Embryonic facial prominence (tissue), 1 donor: ENCODE data around the gene SEZ6L.

Source experiments
- DNase-seq: peaks from one replicate; pipeline ENCODE4 v3.0.0-alpha.2; 2016; ENCODE audit errors: extremely low spot score

Gene SEZ6L

DNA sequence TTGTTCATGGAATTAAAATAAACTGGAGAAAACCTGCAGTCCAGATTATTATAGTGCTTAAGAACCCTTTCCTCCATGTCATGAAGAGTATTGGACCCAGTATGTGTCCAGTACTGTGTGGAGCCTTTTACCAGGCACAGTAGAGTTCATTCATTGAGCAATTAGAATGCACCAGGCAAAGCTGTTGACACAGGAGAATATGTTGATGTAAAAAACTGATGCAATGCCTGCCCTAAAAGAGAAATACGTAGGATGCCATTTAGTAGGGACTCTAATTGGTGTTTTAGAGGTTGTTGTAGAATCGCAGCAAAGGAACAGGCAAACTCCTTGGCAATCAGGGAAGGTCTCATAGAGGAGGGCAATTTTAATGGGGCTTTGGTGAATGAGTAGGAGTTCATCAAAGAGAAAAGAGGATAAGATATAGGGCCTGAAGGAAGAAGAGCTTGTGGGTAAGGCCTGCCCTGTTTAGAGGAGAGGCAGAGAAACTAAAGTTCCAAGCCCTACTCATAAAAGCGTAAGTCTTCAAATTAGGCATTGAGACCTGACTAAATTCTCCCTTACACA lies 126.4 kb downstream of the SEZ6L start:
- DNase-seq = no peak

DNA sequence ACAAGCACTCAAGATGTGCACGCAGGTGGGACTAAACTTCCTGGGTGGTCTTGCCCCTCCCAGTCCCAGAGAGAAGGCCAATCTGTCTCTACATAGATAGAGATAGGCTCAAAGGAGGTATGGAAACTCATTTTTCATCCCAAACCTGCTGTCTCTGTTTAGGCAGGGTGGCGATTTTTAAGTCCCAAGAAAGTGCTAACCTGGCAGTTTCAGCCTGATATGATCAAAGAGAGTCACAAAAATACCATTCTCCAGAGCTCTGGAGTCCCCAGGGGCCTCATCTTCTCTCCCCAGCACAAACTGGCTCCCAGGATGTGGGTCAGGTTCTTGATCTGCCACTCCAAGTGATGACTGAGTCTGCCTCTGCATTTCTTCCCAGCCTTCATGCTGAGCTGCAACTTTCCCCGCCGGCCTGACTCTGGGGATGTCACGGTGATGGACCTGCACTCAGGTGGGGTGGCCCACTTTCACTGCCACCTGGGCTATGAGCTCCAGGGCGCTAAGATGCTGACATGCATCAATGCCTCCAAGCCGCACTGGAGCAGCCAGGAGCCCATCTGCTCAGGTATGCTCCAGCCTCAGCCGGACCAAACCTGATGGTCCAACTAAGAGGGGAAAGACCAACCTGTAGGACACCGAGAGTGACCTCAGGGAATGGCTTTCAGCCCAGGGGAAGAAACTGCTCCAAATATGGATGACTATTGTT lies 129.5 kb downstream of the SEZ6L start:
- DNase-seq = no peak

DNA sequence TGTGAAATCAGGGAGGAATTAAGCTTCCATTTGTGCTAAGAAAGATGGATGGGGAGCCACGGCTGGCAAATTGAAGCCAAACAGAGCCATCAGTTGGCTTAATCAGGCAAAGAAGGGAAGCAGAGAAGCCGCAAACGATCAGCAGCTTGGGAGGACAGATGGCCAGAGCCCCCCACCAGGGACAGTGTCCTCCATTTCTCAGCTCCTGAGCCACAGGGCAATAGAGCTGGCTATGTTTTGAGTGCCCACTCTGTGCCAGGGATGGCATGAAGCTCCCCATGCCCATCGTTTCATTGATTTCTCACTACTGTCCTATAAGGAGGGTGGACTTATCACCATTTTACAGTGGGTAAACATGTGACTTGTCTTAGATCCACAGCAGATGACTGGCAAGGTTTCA lies 133.5 kb downstream of the SEZ6L start:
- no peak for DNase-seq

DNA sequence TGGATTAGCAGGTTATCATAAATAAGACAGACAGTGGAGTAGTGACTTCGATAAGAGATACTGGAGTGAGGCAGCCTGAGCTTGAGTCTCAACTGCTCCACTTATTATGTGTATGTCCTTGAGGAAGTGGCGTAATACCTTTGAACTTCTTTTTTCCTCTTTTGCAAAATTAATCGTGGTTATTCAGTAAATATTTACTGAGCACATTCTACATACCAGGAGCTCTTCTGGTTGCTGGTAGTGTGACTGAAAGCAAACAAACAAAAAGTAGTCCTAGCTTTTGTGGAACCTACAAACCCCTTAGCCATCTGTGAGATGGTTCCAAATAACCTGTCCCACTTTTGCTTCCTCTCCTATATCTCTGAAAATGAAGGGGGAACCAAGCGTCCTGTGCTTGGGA lies 134.2 kb downstream of the SEZ6L start:
- no peak for DNase-seq

DNA sequence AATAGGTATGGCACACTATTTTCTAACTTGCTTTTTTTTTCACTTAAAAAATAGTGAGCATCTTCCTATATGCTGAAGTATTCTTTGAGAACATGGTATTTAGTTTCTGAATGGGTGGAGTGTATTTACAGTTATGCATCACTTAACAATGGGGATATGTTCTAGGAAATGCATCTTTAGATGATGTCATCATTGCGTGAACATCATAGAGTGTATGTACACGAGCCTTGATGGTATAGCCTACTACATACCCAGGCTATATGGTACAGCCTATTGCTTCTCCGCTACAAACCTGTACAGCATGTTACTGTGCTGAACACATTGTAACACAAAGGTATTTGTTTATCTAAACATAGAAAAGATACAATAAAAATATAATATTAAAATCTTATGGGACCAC lies 135.5 kb downstream of the SEZ6L start:
- no peak for DNase-seq

DNA sequence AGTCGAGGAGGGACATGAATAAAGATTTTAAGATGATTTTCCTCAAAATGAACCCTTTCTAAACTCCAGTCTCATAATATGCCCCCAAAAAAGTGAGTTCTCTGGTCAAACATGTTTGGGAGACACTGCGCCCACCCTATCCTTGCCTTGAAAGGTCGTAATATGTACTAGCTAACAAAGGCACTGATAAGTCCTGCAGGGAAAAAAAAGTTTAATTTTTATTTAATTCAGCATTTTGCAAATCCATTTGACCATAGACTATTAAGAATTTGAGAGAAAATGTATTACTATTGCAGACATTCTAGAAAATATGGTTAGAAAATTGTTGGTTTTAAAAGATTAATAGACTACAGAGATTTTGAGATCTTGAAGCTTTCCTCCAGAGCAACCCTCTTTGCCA lies 139.2 kb downstream of the SEZ6L start:
- DNase-seq = no peak

DNA sequence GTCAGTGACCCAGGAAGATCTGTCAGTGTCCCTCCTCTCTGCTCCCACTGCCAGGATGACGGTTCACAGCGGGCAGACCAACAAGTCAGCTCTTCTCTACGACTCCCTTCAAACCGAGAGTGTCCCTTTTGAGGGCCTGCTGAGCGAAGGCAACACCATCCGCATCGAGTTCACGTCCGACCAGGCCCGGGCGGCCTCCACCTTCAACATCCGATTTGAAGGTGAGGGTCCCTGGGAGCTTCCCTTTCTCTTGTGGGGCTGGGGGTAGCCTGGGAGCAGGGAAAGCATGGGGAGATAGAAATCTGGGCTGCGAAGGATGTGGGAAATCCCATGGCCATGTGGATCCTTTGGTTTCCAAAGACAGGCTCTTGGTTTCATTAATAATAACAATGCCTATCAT lies 141.4 kb downstream of the SEZ6L start:
- no peak for DNase-seq

DNA sequence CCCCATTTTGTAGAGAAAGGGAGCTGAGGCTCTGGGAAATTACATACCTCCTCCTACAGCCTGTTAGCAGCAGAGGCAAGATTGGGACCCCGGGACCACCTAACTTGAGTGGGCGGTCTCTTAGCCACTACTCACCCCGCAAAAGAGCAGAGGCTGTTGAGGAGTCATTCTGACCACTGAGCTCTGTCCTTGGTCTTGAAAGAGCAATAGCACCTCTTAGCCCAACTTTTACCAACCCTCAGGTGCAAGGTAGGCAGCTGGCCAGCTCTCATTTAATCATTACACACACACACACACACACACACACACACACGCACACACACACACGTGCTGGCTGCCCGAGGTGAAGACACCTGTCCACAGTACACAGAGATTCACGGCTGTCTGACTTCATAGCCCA lies 144.0 kb downstream of the SEZ6L start:
- no peak for DNase-seq

DNA sequence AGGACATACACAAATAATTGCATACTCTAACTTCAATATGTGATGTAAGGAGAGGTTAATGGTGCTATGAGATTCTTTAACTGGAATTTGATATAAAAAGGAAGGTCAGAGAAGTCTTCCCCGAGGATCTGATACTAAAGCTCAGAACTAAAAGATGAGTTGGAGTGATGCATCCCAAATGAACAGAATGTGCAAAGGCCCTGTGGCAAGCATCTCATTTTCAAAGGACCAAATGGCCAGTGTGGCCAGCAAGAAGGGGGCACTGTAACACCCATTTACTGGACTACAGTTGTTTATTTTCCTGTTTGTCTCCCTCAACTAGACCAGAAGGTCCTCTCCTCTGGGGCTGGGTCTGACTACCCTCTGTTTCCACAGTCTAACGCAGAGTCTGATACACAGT lies 144.9 kb downstream of the SEZ6L start:
- DNase-seq = no peak

DNA sequence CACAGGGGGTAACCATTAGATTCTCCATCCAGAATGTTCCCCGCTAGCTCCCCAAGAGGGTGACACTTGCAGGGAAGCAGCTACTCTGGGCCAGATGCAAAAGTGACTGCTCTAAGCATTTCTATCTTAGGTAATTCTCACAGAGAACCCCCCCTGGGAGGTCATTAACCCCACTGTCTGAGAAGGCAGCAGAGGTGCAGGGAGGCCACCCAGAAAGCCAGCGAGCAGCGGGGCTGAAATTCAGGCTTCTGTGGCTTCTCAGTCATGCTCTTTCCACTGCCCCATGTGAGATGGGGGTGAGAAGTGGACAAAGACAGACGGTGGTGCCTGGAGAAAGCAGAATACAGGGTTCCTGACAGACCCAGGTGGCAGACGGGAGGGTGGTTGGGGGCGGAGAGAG lies 145.4 kb downstream of the SEZ6L start:
- no peak for DNase-seq

DNA sequence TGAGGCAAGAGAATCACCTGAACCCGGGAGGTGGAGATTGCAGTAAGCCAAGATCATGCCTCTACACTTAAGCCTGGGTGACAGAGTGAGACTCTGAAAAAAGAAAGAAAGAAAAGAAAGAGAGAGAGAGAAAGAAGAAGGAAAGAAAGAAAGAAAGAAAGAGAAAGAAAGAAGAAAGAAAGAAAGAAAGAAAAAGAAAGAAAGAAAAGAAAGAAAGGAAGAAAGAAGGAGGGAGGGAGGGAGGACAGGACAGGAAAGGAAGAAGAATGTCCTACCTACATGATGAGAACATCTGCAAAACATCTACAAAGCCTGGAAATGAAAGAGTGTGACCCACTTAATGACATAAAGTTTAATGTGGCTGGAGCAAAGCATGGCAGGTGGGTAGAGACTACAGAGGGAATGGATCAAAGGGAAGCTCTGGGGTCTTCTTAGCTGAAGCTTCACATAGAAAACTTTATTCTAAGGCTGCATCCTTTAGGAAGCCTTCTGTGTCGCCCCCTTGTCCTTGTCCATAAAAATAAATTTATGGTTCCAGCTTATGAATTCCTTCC lies 147.5 kb downstream of the SEZ6L start:
- DNase-seq = no peak

DNA sequence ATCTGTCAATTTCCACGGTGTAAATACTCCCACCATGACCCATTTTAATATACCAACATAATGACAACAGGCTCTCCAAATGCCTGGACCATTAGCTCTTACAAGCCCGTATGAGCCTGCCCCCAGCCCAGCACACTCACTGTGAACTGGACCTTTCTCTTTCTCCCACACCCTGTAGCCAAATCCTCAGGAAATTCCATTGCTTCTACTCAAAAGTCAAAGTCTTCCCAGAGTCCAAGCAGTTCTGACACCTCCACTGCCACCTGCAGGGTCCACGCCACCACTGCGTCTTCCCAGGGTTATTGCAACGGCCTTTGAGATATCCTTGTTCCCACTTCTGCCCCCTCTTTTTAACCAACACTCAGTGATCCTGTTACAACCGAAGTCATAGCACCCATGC lies 149.7 kb downstream of the SEZ6L start:
- no peak for DNase-seq

DNA sequence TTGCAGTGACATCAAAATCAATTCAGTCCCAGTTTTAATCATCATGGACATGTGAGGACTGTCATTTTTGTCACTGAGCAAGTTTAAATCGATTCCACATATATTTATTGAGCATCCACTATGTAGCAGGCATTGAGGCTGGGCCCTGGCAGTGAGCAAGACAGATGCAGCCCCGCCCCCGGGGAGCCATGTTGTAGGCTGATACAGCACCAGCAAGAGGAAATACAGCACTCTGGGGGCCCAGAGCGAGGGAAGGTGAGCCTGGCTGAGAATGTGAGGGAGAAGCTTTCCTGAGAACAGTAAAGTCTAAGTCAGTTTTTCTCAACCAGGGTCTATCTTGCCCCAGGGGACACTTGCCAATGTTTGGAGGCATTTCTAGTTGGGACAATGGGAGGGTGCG lies 151.2 kb downstream of the SEZ6L start:
- DNase-seq = no peak

DNA sequence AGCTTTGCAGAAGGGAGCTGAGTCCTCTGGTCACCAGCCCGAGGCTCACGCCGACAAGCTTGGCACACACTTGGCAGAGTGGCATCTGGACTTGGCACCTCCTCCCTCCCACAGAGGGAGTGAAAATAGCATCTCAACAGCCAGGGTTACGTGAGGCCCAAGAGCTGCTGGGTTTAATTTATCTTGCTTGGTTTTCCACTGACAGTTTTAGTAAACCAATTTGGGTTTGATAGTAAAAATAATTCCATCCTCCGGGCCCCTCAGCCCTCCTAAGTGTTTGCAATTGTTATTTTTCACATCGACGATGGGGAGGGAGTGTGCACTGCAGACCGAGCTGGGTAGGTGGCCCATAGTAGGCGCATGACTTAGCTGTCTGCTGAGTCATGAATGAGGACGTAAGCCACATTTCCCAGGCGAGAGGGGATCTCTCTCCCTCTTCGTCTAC lies 152.2 kb downstream of the SEZ6L start:
- DNase-seq = no peak

DNA sequence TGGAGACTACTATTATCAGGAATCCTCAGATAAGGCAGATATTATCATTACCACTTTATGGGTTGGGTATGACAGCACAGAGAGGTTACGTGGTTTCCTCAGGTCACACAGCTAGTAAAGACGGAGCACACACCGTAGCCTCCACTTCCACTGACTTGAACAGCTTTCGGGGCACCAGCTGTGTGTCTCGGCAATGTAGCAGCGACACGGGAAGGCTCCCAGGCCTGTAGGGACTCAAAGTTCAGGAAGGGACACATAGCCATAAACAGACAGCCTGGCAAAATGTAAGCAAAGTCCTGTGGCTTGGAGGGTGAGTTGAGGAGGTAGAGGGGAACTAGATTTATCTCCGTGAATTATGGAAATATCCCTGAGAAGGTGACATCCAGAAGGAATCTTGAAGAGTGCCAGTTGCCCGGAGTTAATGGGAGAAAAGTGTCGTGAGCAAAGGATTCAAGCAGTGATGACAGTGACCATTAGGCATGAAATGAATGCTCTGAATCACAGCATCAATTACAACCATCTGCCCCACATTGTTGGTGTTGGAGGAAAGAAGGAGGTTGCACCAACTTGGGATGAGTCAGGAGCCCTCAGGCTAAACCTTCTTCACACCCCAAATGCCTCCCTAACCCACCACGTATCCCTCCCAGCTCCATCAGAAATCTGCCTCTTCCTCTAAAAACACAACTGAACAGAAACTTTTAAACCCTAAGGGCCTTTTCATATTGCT lies 153.1 kb downstream of the SEZ6L start:
- DNase-seq = no peak

DNA sequence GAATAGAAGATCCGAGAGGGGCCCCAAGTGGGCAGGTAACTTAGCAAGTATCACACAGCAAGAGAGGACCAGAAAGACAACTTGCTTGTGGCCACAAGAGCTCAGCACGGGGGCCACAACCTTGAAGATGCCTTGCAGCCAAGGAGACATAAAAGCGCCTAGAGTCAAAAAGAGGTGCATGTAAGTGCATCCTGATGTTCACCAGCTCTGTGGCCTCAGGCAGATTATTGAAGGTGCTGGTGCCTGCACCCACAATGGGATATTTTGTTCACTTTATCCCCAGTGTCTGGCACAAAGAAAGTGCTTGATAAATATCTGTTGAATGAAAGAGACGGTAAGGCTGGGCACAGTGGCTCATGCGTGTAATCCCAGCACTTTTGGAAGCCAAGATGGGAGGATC lies 153.8 kb downstream of the SEZ6L start:
- DNase-seq = no peak

DNA sequence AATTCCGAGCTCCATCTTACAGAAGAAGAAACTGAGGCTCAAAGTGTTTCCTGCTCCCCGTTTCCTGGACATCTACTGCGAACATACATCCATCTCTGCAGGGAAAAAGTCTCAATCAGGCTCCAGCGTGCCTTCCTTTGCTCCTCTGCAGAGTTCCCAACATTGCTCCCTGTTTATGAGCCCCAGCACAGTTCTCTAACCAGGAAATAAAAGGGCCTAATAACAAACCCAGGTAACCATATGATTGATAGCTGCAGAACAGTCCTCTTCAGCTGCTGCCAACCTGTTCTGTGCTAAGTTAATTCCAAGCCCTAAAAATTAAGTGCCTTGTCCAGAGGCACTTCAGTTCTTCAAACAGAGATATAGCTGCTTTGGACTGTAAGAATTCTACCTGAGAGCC lies 154.9 kb downstream of the SEZ6L start:
- no peak for DNase-seq

DNA sequence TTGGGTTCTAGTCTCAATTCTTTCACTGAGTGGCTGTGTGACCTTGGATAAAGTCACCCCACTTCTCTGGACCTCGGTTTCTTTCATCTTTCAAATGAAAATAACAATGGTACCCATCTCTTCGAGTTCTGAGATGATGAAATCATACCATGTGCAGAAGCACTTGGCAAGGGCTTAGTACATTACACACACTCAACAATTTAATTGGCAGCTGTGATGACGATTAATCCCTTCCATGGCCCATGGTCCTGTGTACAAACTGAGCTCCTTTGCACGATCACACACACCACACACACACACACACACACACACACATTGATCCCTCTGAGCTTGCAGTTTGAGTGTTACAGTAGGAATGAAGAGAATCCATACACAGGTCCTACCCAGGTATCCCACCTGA lies 156.4 kb downstream of the SEZ6L start:
- DNase-seq = no peak

DNA sequence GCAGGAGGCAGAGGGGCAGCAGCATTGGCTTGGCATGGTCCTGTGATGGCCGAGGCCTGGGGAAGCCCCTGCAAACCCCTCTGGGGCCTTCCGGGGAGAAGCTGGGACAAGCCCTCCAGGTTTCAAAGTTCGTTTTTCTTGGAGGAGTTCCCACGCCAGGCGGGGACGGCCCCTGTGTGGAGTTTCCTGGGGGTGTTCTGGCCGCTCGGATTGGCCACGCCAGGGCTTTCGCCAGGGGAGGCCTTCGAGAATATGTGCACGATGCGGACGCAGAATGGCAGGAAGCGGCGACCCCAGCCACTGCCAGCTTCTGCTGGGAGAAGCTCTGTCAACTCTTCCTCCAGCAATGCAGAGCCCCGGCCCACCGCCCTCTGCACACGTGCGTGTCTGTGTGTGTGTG lies 157.5 kb downstream of the SEZ6L start:
- DNase-seq = no peak

DNA sequence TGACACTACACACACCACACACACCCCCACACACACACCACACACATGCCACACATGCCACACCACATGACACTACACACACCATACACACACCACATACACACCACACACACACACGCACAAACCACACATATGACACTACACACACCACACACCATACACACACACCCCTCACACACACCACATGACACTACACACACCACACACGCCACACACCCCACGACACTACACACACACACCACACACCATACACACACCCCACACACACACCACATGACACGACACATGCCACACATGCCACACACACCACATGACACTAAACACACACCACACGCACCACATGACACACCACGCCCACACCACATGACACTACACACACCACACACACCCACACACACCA lies 158.0 kb downstream of the SEZ6L start:
- DNase-seq = no peak

DNA sequence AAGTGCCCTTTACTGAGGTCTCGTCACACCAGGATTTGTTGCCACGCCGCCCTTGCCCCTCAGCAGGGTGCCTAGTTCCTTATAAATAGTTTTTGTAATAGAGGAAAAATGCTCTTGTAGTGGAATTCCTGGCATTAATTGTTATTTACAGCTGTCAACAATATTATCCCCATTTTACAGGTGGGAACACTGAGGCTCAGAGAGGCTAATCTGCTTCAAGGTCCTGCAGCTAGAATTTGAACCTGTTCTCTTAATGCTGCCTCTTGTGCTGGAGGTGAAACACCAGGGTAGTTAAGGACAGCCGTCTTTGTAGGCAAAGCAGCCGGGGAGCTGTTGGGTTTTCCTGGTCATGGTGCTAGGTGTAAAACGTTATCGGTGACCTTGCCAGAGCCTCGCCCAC lies 159.0 kb downstream of the SEZ6L start:
- DNase-seq = no peak

DNA sequence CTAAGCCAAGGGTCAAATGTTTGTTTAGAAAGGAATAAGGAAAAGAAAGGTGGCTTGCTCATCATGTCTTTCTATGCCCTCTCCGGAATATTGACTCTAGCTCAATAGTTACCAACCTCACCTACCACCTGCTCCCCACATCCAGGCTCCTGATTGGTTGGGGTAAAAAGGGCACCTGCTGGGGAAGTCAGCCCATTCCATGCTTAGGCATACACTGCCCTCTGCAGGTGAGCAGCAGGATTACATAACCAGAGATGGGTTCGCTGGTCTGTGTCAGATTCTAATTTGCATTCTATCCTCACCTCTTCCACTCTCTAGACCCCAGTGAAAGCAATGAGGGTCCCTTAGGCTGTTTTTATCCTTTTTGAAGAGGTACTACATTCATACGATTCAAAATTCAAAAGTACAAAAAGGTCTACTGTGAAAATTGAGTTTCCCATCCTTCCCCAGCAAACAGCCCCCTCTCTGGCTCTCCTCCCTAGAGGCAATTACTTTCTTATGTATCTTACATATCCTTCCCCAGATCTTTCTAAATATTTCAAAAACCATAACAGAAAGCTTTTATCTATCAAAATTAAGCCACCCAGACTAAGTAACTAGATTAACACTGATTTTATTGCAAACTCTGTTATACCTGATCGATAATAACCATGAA lies 161.8 kb downstream of the SEZ6L start:
- no peak for DNase-seq
